IMR-90 (cell line): ENCODE data around the gene FAM229A. TPM values are rescaled to one million over a fixed set of nuclear protein-coding genes. Genes with fewer than 3 reads are reported as not detected.

ENCODE experiments used
- ATAC-seq: fragments of 200-7000 bp; cut with Tn5 transposase; 2 replicates; pipeline ENCODE4 v1.9.1; 2020; ENCODE audit warnings: low read depth, mild to moderate bottlenecking, moderate library complexity
- BruUV-seq: library from RNA; stranded (reverse); fragments of 400-500 nt; replicated peaks from 2 replicates; lab custom pipeline; 2021; lab: Mats Ljungman, UMichigan
- CTCF ChIA-PET: fragments of 300-600 bp; formaldehyde crosslinking; extraction: SDS; loops from one replicate; lab custom pipeline; 2021; ENCODE audit warnings: antibody characterized with exemption; lab: Yijun Ruan, JAX
- POLR2A ChIA-PET: fragments of 300-600 bp; sonication (Branson Sonifier 250); formaldehyde crosslinking; loops from one replicate; lab custom pipeline; 2022; ENCODE audit warnings: antibody characterized with exemption; ENCODE audit not compliant: unreplicated experiment; lab: Charles Lee
- DNase-seq: peaks from one replicate; pipeline ENCODE4 v3.0.0; 2013
- H2AFZ ChIP-seq: replicated peaks from 2 replicates; pipeline ENCODE3; 2013; ENCODE audit warnings: low read length, mild to moderate bottlenecking; ENCODE audit not compliant: poor library complexity
- H2AK5ac ChIP-seq: 2 replicates; pipeline ENCODE4 v1.6.1; 2013; ENCODE audit warnings: low read depth, low read length, inconsistent platforms
- H2AK9ac ChIP-seq: replicated peaks from 2 replicates; pipeline ENCODE3; 2013; ENCODE audit warnings: mild to moderate bottlenecking, low read depth, low read length, moderate library complexity; ENCODE audit not compliant: poor library complexity
- H2BK120ac ChIP-seq: 2 replicates; pipeline ENCODE4 v1.6.1; 2013; ENCODE audit warnings: low read depth, low read length, inconsistent platforms
- H2BK15ac ChIP-seq: 3 replicates; pipeline ENCODE4 v1.6.1; 2013; ENCODE audit warnings: low read depth, low read length, inconsistent platforms
- H2BK20ac ChIP-seq: 2 replicates; pipeline ENCODE4 v1.6.1; 2013; ENCODE audit warnings: low read depth, mild to moderate bottlenecking, inconsistent platforms, low read length, moderate library complexity
- H2BK5ac ChIP-seq: 2 replicates; pipeline ENCODE4 v1.6.1; 2013; ENCODE audit warnings: mild to moderate bottlenecking, low read depth, low read length, inconsistent platforms; ENCODE audit not compliant: poor library complexity, severe bottlenecking
- H3K14ac ChIP-seq: replicated peaks from 2 replicates; pipeline ENCODE4 v1.6.1; 2013; ENCODE audit warnings: low read depth, low read length, inconsistent platforms
- H3K18ac ChIP-seq: 2 replicates; pipeline ENCODE4 v1.6.1; 2013; ENCODE audit warnings: low read depth, low read length, control low read depth
- H3K23ac ChIP-seq: 2 replicates; pipeline ENCODE4 v1.6.1; 2013; ENCODE audit warnings: low read depth, low read length, inconsistent platforms
- H3K27ac ChIP-seq: 2 replicates; pipeline ENCODE4 v1.5.1; 2013; ENCODE audit warnings: mild to moderate bottlenecking, control low read depth, low read length; ENCODE audit not compliant: insufficient read depth
- H3K27me3 ChIP-seq: 2 replicates; pipeline ENCODE4 v1.6.1; 2013; ENCODE audit warnings: low read length; ENCODE audit not compliant: control insufficient read depth, insufficient read depth
- H3K36me3 ChIP-seq: 2 replicates; pipeline ENCODE4 v1.6.1; 2013; ENCODE audit warnings: low read length, mixed read lengths; ENCODE audit not compliant: control insufficient read depth, insufficient read depth
- H3K4ac ChIP-seq: 2 replicates; pipeline ENCODE4 v1.6.1; 2013; ENCODE audit warnings: low read depth, low read length, inconsistent platforms
- H3K4me1 ChIP-seq: 2 replicates; pipeline ENCODE4 v1.6.1; 2013; ENCODE audit warnings: low read length, mixed read lengths; ENCODE audit not compliant: control insufficient read depth, insufficient read depth
- H3K4me2 ChIP-seq: 2 replicates; pipeline ENCODE4 v1.6.1; 2013; ENCODE audit warnings: low read depth, mild to moderate bottlenecking, control low read depth, low read length, moderate library complexity
- H3K4me3 ChIP-seq: 2 replicates; pipeline ENCODE4 v1.5.1; 2013; ENCODE audit warnings: low read depth, mild to moderate bottlenecking, control low read depth, low read length, moderate library complexity; ENCODE audit not compliant: insufficient read depth
- H3K56ac ChIP-seq: 2 replicates; pipeline ENCODE4 v1.6.1; 2013; ENCODE audit warnings: low read length, inconsistent platforms; ENCODE audit not compliant: insufficient read depth; ENCODE audit errors: extremely low read depth
- H3K79me1 ChIP-seq, 2 experiments: 2 replicates each; pipeline ENCODE4 v1.6.1; 2013; ENCODE audit warnings: low read length in 2 of 2, inconsistent platforms in 1 of 2, low read depth in 1 of 2
- H3K9ac ChIP-seq: 2 replicates; pipeline ENCODE4 v1.6.1; 2013; ENCODE audit warnings: low read depth, low read length, control low read depth
- H3K9me1 ChIP-seq: 2 replicates; pipeline ENCODE4 v1.6.1; 2013; ENCODE audit warnings: low read length, inconsistent platforms; ENCODE audit not compliant: insufficient read depth
- H3K9me3 ChIP-seq: 2 replicates; pipeline ENCODE4 v1.6.1; 2013; ENCODE audit warnings: low read length; ENCODE audit not compliant: control insufficient read depth, insufficient read depth
- H4K20me1 ChIP-seq: 2 replicates; pipeline ENCODE4 v1.6.1; 2013; ENCODE audit warnings: low read length, inconsistent platforms; ENCODE audit not compliant: insufficient read depth
- H4K5ac ChIP-seq: 2 replicates; pipeline ENCODE4 v1.6.1; 2013; ENCODE audit warnings: mild to moderate bottlenecking, low read depth, low read length, control low read depth
- H4K8ac ChIP-seq, 2 experiments: 2 replicates each; pipeline ENCODE4 v1.6.1; 2013; ENCODE audit warnings: low read depth in 2 of 2, low read length in 2 of 2, control low read depth in 1 of 2, inconsistent platforms in 1 of 2
- H4K91ac ChIP-seq: 2 replicates; pipeline ENCODE4 v1.6.1; 2013; ENCODE audit warnings: low read depth, low read length, inconsistent platforms; ENCODE audit not compliant: insufficient read depth
- BHLHE40 ChIP-seq: fragments of 150-350 bp; IDR thresholded peaks from 2 replicates; pipeline ENCODE4 v1.6.1; 2016; ENCODE audit warnings: mild to moderate bottlenecking, low read depth, low read length
- CEBPB ChIP-seq: IDR thresholded peaks from 2 replicates; pipeline ENCODE4 v1.6.1; 2012; ENCODE audit warnings: low read depth, low read length, improper control_type of control experiment
- CHD1 ChIP-seq: IDR thresholded peaks from 2 replicates; pipeline ENCODE4 v1.6.1; 2012; ENCODE audit warnings: low read depth, low read length, improper control_type of control experiment
- ELK1 ChIP-seq: fragments of 150-350 bp; IDR thresholded peaks from 2 replicates; pipeline ENCODE4 v1.6.1; 2016; ENCODE audit warnings: low read depth, mild to moderate bottlenecking, low read length, moderate library complexity, borderline replicate concordance
- MAFK ChIP-seq: IDR thresholded peaks from 2 replicates; pipeline ENCODE4 v1.6.1; 2012; ENCODE audit warnings: low read depth, low read length, improper control_type of control experiment
- MAZ ChIP-seq: IDR thresholded peaks from 2 replicates; pipeline ENCODE4 v1.6.1; 2012; ENCODE audit warnings: low read depth, mild to moderate bottlenecking, low read length, improper control_type of control experiment, moderate library complexity, borderline replicate concordance
- MXI1 ChIP-seq: IDR thresholded peaks from 2 replicates; pipeline ENCODE4 v1.6.1; 2012; ENCODE audit warnings: low read depth, mild to moderate bottlenecking, low read length, moderate library complexity, borderline replicate concordance
- NFE2L2 ChIP-seq: fragments of 150-350 bp; IDR thresholded peaks from 2 replicates; pipeline ENCODE4 v1.6.1; 2016; ENCODE audit warnings: low read depth, mild to moderate bottlenecking, low read length
- POLR2A ChIP-seq: IDR thresholded peaks from 2 replicates; pipeline ENCODE4 v1.6.1; 2012; ENCODE audit warnings: mild to moderate bottlenecking, low read depth, low read length
- RAD21 ChIP-seq: IDR thresholded peaks from 2 replicates; pipeline ENCODE4 v1.6.1; 2012; ENCODE audit warnings: low read length, improper control_type of control experiment
- RFX5 ChIP-seq: IDR thresholded peaks from 2 replicates; pipeline ENCODE4 v1.8.0; 2012; ENCODE audit warnings: low read depth, mild to moderate bottlenecking, low read length, moderate library complexity
- SMC3 ChIP-seq: fragments of 150-350 bp; IDR thresholded peaks from 2 replicates; pipeline ENCODE4 v1.6.1; 2016; ENCODE audit warnings: low read depth, mild to moderate bottlenecking, antibody characterized with exemption, low read length, moderate library complexity
- USF2 ChIP-seq: fragments of 150-350 bp; IDR thresholded peaks from 2 replicates; pipeline ENCODE4 v1.6.1; 2017; ENCODE audit warnings: mild to moderate bottlenecking, antibody characterized with exemption, low read length, low read depth
- WGBS, 2 experiments: methylation state at CpG; one replicate each; pipeline versions ENCODE4 v1.1.5 to v1.1.7; 2013; ENCODE audit warnings: missing lambda C conversion rate in 2 of 2; ENCODE audit not compliant: insufficient read length in 1 of 2; ENCODE audit errors: extremely low coverage in 2 of 2; 5-methylcytosine and 5-hydroxymethylcytosine counted together
- dilution Hi-C: fragments of 300-500 bp; cut with HindIII; formaldehyde crosslinking; loops from one replicate; pipeline ENCODE4 v1.14.3; 2018; ENCODE audit warnings: low sequenced_read_pairs; ENCODE audit not compliant: unreplicated experiment
- in situ Hi-C: fragments of 300-500 bp; cut with MboI; formaldehyde crosslinking; loops from 3 replicates; pipeline ENCODE4 v1.14.3; 2019; ENCODE audit warnings: low sequenced_read_pairs, inconsistent platforms, mixed read lengths
- intact Hi-C: fragments of 100-400 bp; cut with micrococcal nuclease; formaldehyde crosslinking; loops from 2 replicates; pipeline ENCODE4 v1.10.0; 2022
- polyA plus RNA-seq, 3 experiments: library from polyadenylated mRNA; depleted of rRNA; stranded (reverse); fragments of >200 nt; gene quantifications; 2 replicates each; pipeline ENCODE4 v1.2.3, GENCODE V29; 2012; ENCODE audit warnings: low replicate concordance in 1 of 3
- total RNA-seq: library from RNA; depleted of rRNA; stranded (reverse); fragments of >200 nt; gene quantifications from 2 replicates; pipeline ENCODE4 v1.2.3, GENCODE V29; 2012

The FAM229A gene
- total and polyA plus RNA-seq, 2 of the 4 experiments (the other 2 are of a cell fraction): 0.36 to 4.3 TPM

GRCh38 chr1:32404946-32405345 lies 42.7 kb upstream of the FAM229A start (continued):
- no peak for TF ChIP-seq CEBPB
- no peak for TF ChIP-seq NFE2L2
- no peak for TF ChIP-seq MXI1

GRCh38 chr1:32400876-32401631 lies 38.8 kb upstream of the FAM229A start:
- ATAC-seq: peak; percentile 94
- H3K79me1 ChIP-seq: no peaks in the 10 kb centered on the region; a peak in 1 of 4 replicates
- H2AFZ ChIP-seq: peak overlapping the region; percentile 92
- H4K91ac ChIP-seq: no peak overlapping the region
- no TSS peak for BruUV-seq
- H3K27ac ChIP-seq: no peak overlapping the region
- H3K36me3 ChIP-seq: no peaks in the 10 kb centered on the region
- CTCF ChIA-PET: interaction anchor here (0.6 to 2.9 kb wide), 9 partner anchors 10 to 499 kb away, joined by 3 to 15 read pairs (median 4); partner anchors contain the start of gene DCDC2B
- POLR2A ChIA-PET: no interaction called here
- peak overlapping the region; percentile 56 for H2AK9ac ChIP-seq
- no peak overlapping the region for H3K18ac ChIP-seq
- H3K4ac ChIP-seq: peak overlapping the region; percentile 30; the same call in 1 of the 2 replicates
- H3K4me2 ChIP-seq: no peak overlapping the region
- intact Hi-C loops (loop anchor here (1.0 to 5.0 kb wide), 4 partner anchors 13 to 486 kb away; partner anchors contain the start of gene HPCA), dilution Hi-C loops (no loop called here), in situ Hi-C loops (no loop called here)
- no peak overlapping the region for H3K4me3 ChIP-seq
- H3K56ac ChIP-seq: no peak overlapping the region
- H2AK5ac ChIP-seq: no peak overlapping the region
- no peaks in the 10 kb centered on the region for H3K9me3 ChIP-seq
- no peak overlapping the region for H3K9ac ChIP-seq
- H3K9me1 ChIP-seq: no peaks in the 10 kb centered on the region
- no peak overlapping the region for H2BK5ac ChIP-seq
- peak overlapping the region; percentile 4; the same call in 1 of the 2 replicates for H2BK20ac ChIP-seq
- peak overlapping the region; percentile 10 to 83; a peak in 1 of 4 replicates for H4K8ac ChIP-seq
- no peaks in the 10 kb centered on the region for H3K27me3 ChIP-seq
- H3K4me1 ChIP-seq: peaks cover 3% of the 10 kb centered on the region; the same call in 1 of the 2 replicates
- no peak overlapping the region for H2BK15ac ChIP-seq
- no peak overlapping the region; the same call in 1 of the 2 replicates for H3K14ac ChIP-seq
- DNase-seq: peak; percentile 84
- H2BK120ac ChIP-seq: 0 out of 2 replicates have a peak overlapping the region, but pooled peaks have one; percentile 53
- no CpG with 5 or more reads among the region's 13 CpGs for WGBS, 2 experiments
- H4K5ac ChIP-seq: no peak overlapping the region
- no peaks in the 10 kb centered on the region for H4K20me1 ChIP-seq
- H3K23ac ChIP-seq: no peak overlapping the region
- no peak for TF ChIP-seq USF2
- no peak for TF ChIP-seq CHD1
- TF ChIP-seq POLR2A: 0 out of 2 replicates have a peak, but pooled peaks have one; percentile 32
- TF ChIP-seq MAZ: peak; percentile 32; the same call in 1 of the 2 replicates
- TF ChIP-seq SMC3: peak; percentile 83
- TF ChIP-seq RAD21: peak; percentile 91
- TF ChIP-seq BHLHE40: no peak
- TF ChIP-seq RFX5: no peak
- TF ChIP-seq CEBPB: no peak
- no peak for TF ChIP-seq ELK1
- no peak for TF ChIP-seq MXI1
- TF ChIP-seq MAFK: no peak
- TF ChIP-seq NFE2L2: no peak
